Astrocyte of the cerebellum (primary cell): ENCODE measurements around the gene PIK3R6.

Experiments
- DNase-seq: peaks from one replicate; pipeline ENCODE4 v3.0.0-alpha.2; 2011; ENCODE audit warnings: low read depth
- H3K4me3 ChIP-seq: 2 replicates; pipeline ENCODE4 v1.5.1; 2011; ENCODE audit warnings: mild to moderate bottlenecking, low read depth, low read length, moderate library complexity
- CTCF ChIP-seq: IDR thresholded peaks from 2 replicates; pipeline ENCODE4 v1.5.1; 2012; ENCODE audit warnings: low read length, low read depth, moderate library complexity, mild to moderate bottlenecking; ENCODE audit errors: missing control alignments
- in situ Hi-C: cut with HindIII; loops from 2 replicates; pipeline ENCODE4 v1.10.0; 2017; ENCODE audit warnings: low sequenced_read_pairs

PIK3R6 gene

GRCh38 chr17:8776881-8777280 is 90.6 kb downstream of the PIK3R6 start:
- DNase-seq: no peak
- TF ChIP-seq CTCF: no peak
- in situ Hi-C loops: no loop called here
- H3K4me3 ChIP-seq: no peak overlapping the region

GRCh38 chr17:8776248-8776647 is 91.2 kb downstream of the PIK3R6 start:
- in situ Hi-C loops: no loop called here
- no peak for DNase-seq
- H3K4me3 ChIP-seq: no peak overlapping the region
- TF ChIP-seq CTCF: no peak

DNA sequence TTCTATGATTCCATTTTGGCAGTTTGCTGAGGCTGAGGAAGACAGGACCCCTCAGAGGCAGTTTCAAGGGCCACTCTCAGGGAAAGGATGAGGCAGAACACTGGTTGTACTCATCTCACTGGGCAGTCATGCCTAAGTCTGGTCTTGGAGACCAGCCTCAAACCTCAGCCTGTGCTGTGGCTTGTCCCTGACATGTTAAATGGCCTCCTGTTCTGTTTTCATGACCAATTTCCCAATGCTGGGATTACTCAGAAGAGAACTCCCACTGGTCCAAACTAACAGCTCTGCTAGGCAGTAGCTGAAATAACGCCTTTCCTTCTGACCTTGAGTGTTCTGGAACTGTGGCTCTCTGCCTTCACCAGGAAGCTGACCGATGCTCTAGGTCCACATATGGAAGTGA is 100.7 kb downstream of the PIK3R6 start:
- in situ Hi-C loops: loop anchor here (25.0 kb wide), 1 partner anchor 354 kb away; no protein-coding TSS in a partner anchor
- DNase-seq: no peak
- H3K4me3 ChIP-seq: no peak overlapping the region
- no peak for TF ChIP-seq CTCF

GRCh38 chr17:8762012-8762411 is 105.5 kb downstream of the PIK3R6 start:
- H3K4me3 ChIP-seq: no peak overlapping the region
- no peak for DNase-seq
- in situ Hi-C loops: loop anchor here (25.0 kb wide), 1 partner anchor 350 kb away; no protein-coding TSS in a partner anchor
- TF ChIP-seq CTCF: no peak

- in situ Hi-C loops: loop anchor here (25.0 kb wide), 1 partner anchor 346 kb away; no protein-coding TSS in a partner anchor
- TF ChIP-seq CTCF: no peak
- no peak for DNase-seq
- H3K4me3 ChIP-seq: no peak within 1 kb of the TSS
These were observed 109.3 kb downstream of the PIK3R6 start, which contains the start of gene SPDYE4 for GRCh38 chr17:8758137-8758596. Gene SPDYE4, minus strand, starts transcription at chr17:8758546. Its CDS starts 164 bp downstream, at chr17:8758382.

GRCh38 chr17:8757189-8757588 is 110.3 kb downstream of the PIK3R6 start:
- no peak for TF ChIP-seq CTCF
- no peak for DNase-seq
- H3K4me3 ChIP-seq: no peak overlapping the region
- in situ Hi-C loops: loop anchor here (25.0 kb wide), 1 partner anchor 345 kb away; no protein-coding TSS in a partner anchor
